PC-9 (cell line): ENCODE measurements around the gene DNMT3A.

ENCODE experiments used
- EZH2 ChIP-seq: fragments of 200-600 bp; sonication (generic); IDR thresholded peaks from 2 replicates; pipeline ENCODE4 v1.8.0; 2017; ENCODE audit warnings: antibody characterized with exemption, low read depth
- TF ChIP-seq, protein P1 (sequence below): fragments of 200-600 bp; sonication (generic); conservative IDR thresholded peaks from 2 replicates; pipeline ENCODE4 v1.6.1; 2017; ENCODE audit warnings: mixed run types, antibody characterized with exemption, mild to moderate bottlenecking, moderate library complexity

DNA sequence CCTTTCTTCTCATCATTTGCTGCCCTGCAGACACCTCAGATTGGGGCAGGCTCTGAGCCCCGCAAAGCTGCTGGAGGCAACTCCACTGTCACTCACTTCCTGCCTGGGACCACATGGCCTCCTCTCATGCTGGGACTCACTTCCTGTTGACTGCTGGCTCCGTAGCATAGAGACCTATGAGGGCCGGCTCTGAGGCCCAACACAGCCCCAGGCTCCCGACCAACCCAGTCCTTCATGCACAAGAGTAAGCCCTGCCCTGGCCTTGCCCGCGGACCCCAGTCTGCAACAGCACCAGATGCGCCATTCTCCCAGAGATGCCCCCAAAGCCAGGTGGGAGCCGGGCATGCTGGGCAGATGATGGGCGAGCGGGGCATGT, 55.7 kb downstream of the DNMT3A start:
- TF ChIP-seq, protein P1, sequence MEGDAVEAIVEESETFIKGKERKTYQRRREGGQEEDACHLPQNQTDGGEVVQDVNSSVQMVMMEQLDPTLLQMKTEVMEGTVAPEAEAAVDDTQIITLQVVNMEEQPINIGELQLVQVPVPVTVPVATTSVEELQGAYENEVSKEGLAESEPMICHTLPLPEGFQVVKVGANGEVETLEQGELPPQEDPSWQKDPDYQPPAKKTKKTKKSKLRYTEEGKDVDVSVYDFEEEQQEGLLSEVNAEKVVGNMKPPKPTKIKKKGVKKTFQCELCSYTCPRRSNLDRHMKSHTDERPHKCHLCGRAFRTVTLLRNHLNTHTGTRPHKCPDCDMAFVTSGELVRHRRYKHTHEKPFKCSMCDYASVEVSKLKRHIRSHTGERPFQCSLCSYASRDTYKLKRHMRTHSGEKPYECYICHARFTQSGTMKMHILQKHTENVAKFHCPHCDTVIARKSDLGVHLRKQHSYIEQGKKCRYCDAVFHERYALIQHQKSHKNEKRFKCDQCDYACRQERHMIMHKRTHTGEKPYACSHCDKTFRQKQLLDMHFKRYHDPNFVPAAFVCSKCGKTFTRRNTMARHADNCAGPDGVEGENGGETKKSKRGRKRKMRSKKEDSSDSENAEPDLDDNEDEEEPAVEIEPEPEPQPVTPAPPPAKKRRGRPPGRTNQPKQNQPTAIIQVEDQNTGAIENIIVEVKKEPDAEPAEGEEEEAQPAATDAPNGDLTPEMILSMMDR = no peak
- no peak for TF ChIP-seq EZH2
